HG02763 (cell line): ENCODE results near the gene EPHB1.
"Not testable (repeated sequence)": the region's sequence is repeated elsewhere in the genome, so short reads cannot be mapped to it uniquely, and the experiment has no call there.

ENCODE experiments used
- ATAC-seq: cut with Tn5 transposase; IDR thresholded peaks from one replicate; pipeline ENCODE4 v1.9.1; 2021; ENCODE audit warnings: mild to moderate bottlenecking, moderate library complexity; ENCODE audit not compliant: unreplicated experiment

The EPHB1 gene

GRCh38 chr3:134985864-134986715 lies 191.0 kb downstream of the EPHB1 start:
- ATAC-seq: no peak

GRCh38 chr3:134988666-134989065 lies 193.6 kb downstream of the EPHB1 start:
- no peak for ATAC-seq

- no peak for ATAC-seq
These were observed 195.9 kb downstream of the EPHB1 start for GRCh38 chr3:134991003-134991402.

- ATAC-seq: no peak
These were observed 196.5 kb downstream of the EPHB1 start for GRCh38 chr3:134991472-134992010.

- ATAC-seq: no peak
These were observed 197.1 kb downstream of the EPHB1 start for GRCh38 chr3:134992180-134992579.

- ATAC-seq: no peak
These were observed 197.5 kb downstream of the EPHB1 start for GRCh38 chr3:134992586-134992985.

- ATAC-seq: no peak
These were observed 198.0 kb downstream of the EPHB1 start for GRCh38 chr3:134993011-134993410.

- ATAC-seq: no peak
These were observed 203.1 kb downstream of the EPHB1 start for GRCh38 chr3:134998158-134998557.

GRCh38 chr3:134998855-134999254 lies 203.8 kb downstream of the EPHB1 start:
- peak; percentile 47 for ATAC-seq

- ATAC-seq: no peak
These were observed 205.4 kb downstream of the EPHB1 start for GRCh38 chr3:135000465-135000864.

- ATAC-seq: not testable (repeated sequence)
These were observed 210.6 kb downstream of the EPHB1 start for GRCh38 chr3:135005616-135006015.

GRCh38 chr3:135007607-135008006 lies 212.5 kb downstream of the EPHB1 start:
- ATAC-seq: no peak

GRCh38 chr3:135008326-135008725 lies 213.3 kb downstream of the EPHB1 start:
- ATAC-seq: no peak

- no peak for ATAC-seq
These were observed 214.0 kb downstream of the EPHB1 start for GRCh38 chr3:135009014-135009413.

GRCh38 chr3:135012101-135012500 lies 217.0 kb downstream of the EPHB1 start:
- ATAC-seq: no peak

GRCh38 chr3:135013206-135013605 lies 218.1 kb downstream of the EPHB1 start:
- no peak for ATAC-seq

GRCh38 chr3:135014566-135014965 lies 219.5 kb downstream of the EPHB1 start:
- ATAC-seq: no peak

- ATAC-seq: no peak
These were observed 222.2 kb downstream of the EPHB1 start for GRCh38 chr3:135017003-135017893.

GRCh38 chr3:135018149-135018923 lies 223.3 kb downstream of the EPHB1 start:
- ATAC-seq: peak; percentile 77

GRCh38 chr3:135020181-135020580 lies 225.1 kb downstream of the EPHB1 start:
- no peak for ATAC-seq
